PC-9 (cell line): ENCODE measurements around the gene IL18. TPM values are rescaled to one million over a fixed set of nuclear protein-coding genes. Genes with fewer than 3 reads are reported as not detected.

Source experiments
- BruUV-seq: library from RNA; stranded (reverse); fragments of 400-500 nt; replicated peaks from 2 replicates; lab custom pipeline; 2021; lab: Mats Ljungman, UMichigan
- CTCF ChIA-PET: fragments of 300-600 bp; sonication (Branson Sonifier 250); formaldehyde crosslinking; loops from one replicate; lab custom pipeline; 2022; ENCODE audit warnings: antibody characterized with exemption; lab: Charles Lee
- POLR2A ChIA-PET: fragments of 300-600 bp; sonication (Branson Sonifier 250); formaldehyde crosslinking; loops from one replicate; lab custom pipeline; 2022; ENCODE audit warnings: antibody characterized with exemption; ENCODE audit not compliant: unreplicated experiment; lab: Charles Lee
- DNase-seq, 2 experiments: peaks; one replicate each; pipeline versions ENCODE4 v3.0.0 to v3.0.0-alpha.2; 2015 to 2022; ENCODE audit warnings: mixed read lengths in 1 of 2
- H2AFZ ChIP-seq: fragments of 200-600 bp; sonication (generic); 2 replicates; pipeline ENCODE4 v1.8.1; 2017; ENCODE audit warnings: antibody characterized with exemption
- H3F3A ChIP-seq: fragments of 200-600 bp; sonication (generic); 2 replicates; pipeline ENCODE4 v1.8.1; 2017; ENCODE audit warnings: antibody characterized with exemption, mild to moderate bottlenecking, low read depth; ENCODE audit not compliant: insufficient read depth
- H3K27ac ChIP-seq: fragments of 200-600 bp; sonication (generic); 2 replicates; pipeline ENCODE4 v1.6.1; 2016; ENCODE audit warnings: mixed run types
- H3K27me3 ChIP-seq: fragments of 200-600 bp; sonication (generic); 2 replicates; pipeline ENCODE4 v1.6.1; 2016; ENCODE audit warnings: low read depth, mixed run types; ENCODE audit not compliant: insufficient read depth
- H3K36me3 ChIP-seq: fragments of 200-600 bp; sonication (generic); 2 replicates; pipeline ENCODE4 v1.6.1; 2016; ENCODE audit warnings: low read depth, mixed run types
- H3K4me1 ChIP-seq: fragments of 200-600 bp; sonication (generic); replicated peaks from 2 replicates; pipeline ENCODE4 v1.6.1; 2016; ENCODE audit warnings: mixed run types; ENCODE audit not compliant: insufficient read depth
- H3K4me2 ChIP-seq: fragments of 200-600 bp; sonication (generic); 2 replicates; pipeline ENCODE4 v1.6.1; 2017; ENCODE audit warnings: mixed run types
- H3K4me3 ChIP-seq: fragments of 200-600 bp; sonication (generic); 2 replicates; pipeline ENCODE4 v1.6.1; 2016; ENCODE audit warnings: mixed run types
- H3K79me2 ChIP-seq: fragments of 200-600 bp; sonication (generic); 2 replicates; pipeline ENCODE4 v1.6.1; 2017; ENCODE audit warnings: low read depth, mixed run types
- H3K9me2 ChIP-seq: fragments of 200-600 bp; sonication (generic); 2 replicates; pipeline ENCODE4 v1.8.1; 2017; ENCODE audit warnings: mild to moderate bottlenecking; ENCODE audit not compliant: insufficient read depth
- H3K9me3 ChIP-seq: fragments of 200-600 bp; sonication (generic); 2 replicates; pipeline ENCODE4 v1.8.1; 2016; ENCODE audit warnings: low read depth; ENCODE audit not compliant: insufficient read depth
- H4K20me1 ChIP-seq: fragments of 200-600 bp; sonication (generic); 2 replicates; pipeline ENCODE4 v1.8.1; 2017; ENCODE audit not compliant: insufficient read depth
- CTCF ChIP-seq: fragments of 200-600 bp; sonication (generic); conservative IDR thresholded peaks from 2 replicates; pipeline ENCODE4 v1.6.1; 2017; ENCODE audit warnings: mixed run types, antibody characterized with exemption, mild to moderate bottlenecking, moderate library complexity
- EZH2 ChIP-seq: fragments of 200-600 bp; sonication (generic); IDR thresholded peaks from 2 replicates; pipeline ENCODE4 v1.8.0; 2017; ENCODE audit warnings: antibody characterized with exemption, low read depth
- intact Hi-C: fragments of 100-400 bp; cut with micrococcal nuclease; formaldehyde crosslinking; loops from one replicate; pipeline ENCODE4 v1.10.0; 2022; ENCODE audit not compliant: unreplicated experiment
- total RNA-seq: library from RNA; stranded (reverse); gene quantifications from 2 replicates; pipeline ENCODE4 v1.2.3, GENCODE V29; 2021

IL18 gene
- total RNA-seq, 1 experiment from 2014 or later = 42.8 TPM

DNA sequence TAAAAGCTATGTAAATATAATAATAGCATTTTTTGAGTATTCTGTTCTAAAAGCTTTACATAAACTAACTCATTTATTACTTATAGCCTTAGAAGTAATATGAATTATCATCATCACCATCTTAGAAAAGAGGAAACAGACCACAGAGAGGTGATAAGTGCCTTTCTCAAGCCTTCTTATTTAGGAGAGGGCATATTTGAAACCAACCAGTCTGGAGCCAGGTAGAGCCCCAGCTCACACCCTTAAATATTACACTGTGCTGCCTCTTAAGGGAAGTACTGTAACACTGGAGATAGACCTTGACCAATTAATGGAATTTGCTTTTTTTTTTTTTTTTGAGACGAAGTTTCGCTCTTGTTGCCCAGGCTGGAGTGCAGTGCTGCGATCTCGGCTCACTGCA, 13.7 kb upstream of the IL18 start:
- no peaks in the 10 kb centered on the region for H3K36me3 ChIP-seq
- H3K4me1 ChIP-seq = peaks cover 16% of the 10 kb centered on the region
- no peak for TF ChIP-seq CTCF
- TF ChIP-seq EZH2 = no peak
- ChIA-PET POLR2A (no interaction called here), CTCF (interaction anchor here (0.6 kb wide), 1 partner anchor 408 kb away, joined by 3 read pairs; no protein-coding TSS in a partner anchor)
- no peak overlapping the region for H3K4me2 ChIP-seq
- H3K9me2 ChIP-seq = no peaks in the 10 kb centered on the region
- peaks cover 9% of the 10 kb centered on the region for H3F3A ChIP-seq
- H3K79me2 ChIP-seq = no peaks in the 10 kb centered on the region
- H3K27ac ChIP-seq = no peak overlapping the region
- no peaks in the 10 kb centered on the region for H4K20me1 ChIP-seq
- no peak overlapping the region for H2AFZ ChIP-seq
- no peaks in the 10 kb centered on the region; the same call in 1 of the 2 replicates for H3K9me3 ChIP-seq
- no TSS peak for BruUV-seq
- no peaks in the 10 kb centered on the region for H3K27me3 ChIP-seq
- intact Hi-C loops = no loop called here
- DNase-seq = no peak
- H3K4me3 ChIP-seq = no peak overlapping the region

DNA sequence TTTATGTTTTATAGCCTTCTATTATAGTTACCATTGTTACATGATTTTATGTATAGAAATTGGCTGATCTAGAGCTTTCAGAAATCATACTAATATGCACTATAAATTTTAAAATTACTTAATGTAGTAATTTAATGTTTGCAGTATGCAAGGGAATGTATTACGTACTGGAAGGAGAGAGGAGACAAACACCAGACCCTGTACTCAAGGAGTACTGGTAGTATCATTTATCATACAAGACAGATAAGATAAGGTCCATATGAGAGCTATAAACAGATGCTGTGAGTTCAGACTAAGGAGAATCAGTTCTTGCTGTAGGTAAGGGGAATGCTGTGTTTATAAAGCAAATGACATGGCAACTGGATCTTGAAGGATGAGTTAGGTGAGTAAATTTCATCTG, 12.2 kb upstream of the IL18 start:
- H2AFZ ChIP-seq = no peak overlapping the region
- H3F3A ChIP-seq = peaks cover 9% of the 10 kb centered on the region
- H3K4me3 ChIP-seq = peak overlapping the region; percentile 47; the same call in 1 of the 2 replicates
- no peaks in the 10 kb centered on the region for H3K9me2 ChIP-seq
- TF ChIP-seq EZH2 (no peak), CTCF (no peak)
- POLR2A ChIA-PET = no interaction called here
- CTCF ChIA-PET = interaction anchor here (1.3 kb wide), 1 partner anchor 62 kb away, joined by 6 read pairs; no protein-coding TSS in a partner anchor
- H3K9me3 ChIP-seq = no peaks in the 10 kb centered on the region
- no peaks in the 10 kb centered on the region for H4K20me1 ChIP-seq
- no peak overlapping the region for H3K27ac ChIP-seq
- peaks cover 16% of the 10 kb centered on the region for H3K4me1 ChIP-seq
- BruUV-seq = no TSS peak
- H3K27me3 ChIP-seq = no peaks in the 10 kb centered on the region
- no peaks in the 10 kb centered on the region for H3K36me3 ChIP-seq
- DNase-seq = peak in 1 of 2 experiments; percentile 5
- H3K79me2 ChIP-seq = no peaks in the 10 kb centered on the region
- peak overlapping the region; percentile 66 for H3K4me2 ChIP-seq
- intact Hi-C loops = no loop called here

GRCh38 chr11:112175599-112175952, 11.7 kb upstream of the IL18 start:
- H3K27ac ChIP-seq = no peak overlapping the region
- TSS peak; percentile 31 for BruUV-seq

More at GRCh38 chr11:112175599-112175952, 11.7 kb upstream of the IL18 start:
- Histone ChIP-seq H3K4me3 (peak overlapping the region; percentile 47; the same call in 1 of the 2 replicates), H3K4me2 (peak overlapping the region; percentile 66), H2AFZ (peak overlapping the region; percentile 67), H3K27me3 (no peaks in the 10 kb centered on the region), H3K9me3 (no peaks in the 10 kb centered on the region), H3K36me3 (no peaks in the 10 kb centered on the region), H3K79me2 (no peaks in the 10 kb centered on the region), H3K9me2 (no peaks in the 10 kb centered on the region), H3K4me1 (peaks cover 16% of the 10 kb centered on the region), H3F3A (peaks cover 9% of the 10 kb centered on the region), H4K20me1 (no peaks in the 10 kb centered on the region)
- DNase-seq = no peak
- intact Hi-C loops = loop anchor here (1.0 kb wide), 1 partner anchor 62 kb away; no protein-coding TSS in a partner anchor
- CTCF ChIA-PET = interaction anchor here (0.8 to 1.3 kb wide), 3 partner anchors 12 to 62 kb away, joined by 5 to 6 read pairs (median 5); partner anchors contain the start of gene IL18
- TF ChIP-seq CTCF (no peak), EZH2 (no peak)
- POLR2A ChIA-PET = interaction anchor here (0.6 kb wide), 1 partner anchor 329 kb away, joined by 4 read pairs; no protein-coding TSS in a partner anchor
